ENCODE data around the gene AMTN.

The AMTN gene

DNA sequence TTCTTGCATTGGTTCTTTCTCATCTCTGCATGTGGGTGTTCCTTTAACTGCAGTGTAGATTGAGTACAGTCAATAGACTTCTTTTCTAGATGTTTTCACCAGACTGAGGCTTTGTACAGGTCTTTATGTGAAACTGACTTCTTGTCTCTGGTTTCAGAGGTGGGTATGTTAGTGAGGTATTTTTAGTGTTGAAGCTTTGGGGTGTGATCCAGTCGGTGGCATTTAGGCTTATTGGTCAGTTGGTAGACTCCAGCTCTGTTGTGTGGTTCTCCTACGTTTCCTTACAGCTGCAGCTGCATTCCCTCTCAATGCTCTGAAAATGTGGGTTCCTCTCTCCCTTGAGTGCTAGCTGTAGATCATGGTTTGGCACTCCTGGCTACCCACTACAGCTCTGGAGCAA lies 52.4 kb downstream of the AMTN start:
- no peak for DNase-seq
- Histone ChIP-seq H3K27me3 (ENCODE audit: control insufficient read depth in 1 of 2, insufficient read depth in 1 of 2, low read length in 2 of 2) (no peaks in the 10 kb centered on the region), H3K4ac (ENCODE audit: low read depth in 1 of 2, low read length in 2 of 2) (no peak overlapping the region), H2BK5ac (ENCODE audit: low read depth, low read length, poor library complexity, severe bottlenecking) (no peak overlapping the region), H3K9ac (ENCODE audit: low read length) (no peak overlapping the region), H3K27ac (ENCODE audit: low read length, poor library complexity, severe bottlenecking) (no peak overlapping the region), H3K36me3 (ENCODE audit: control insufficient read depth in 1 of 2, insufficient read depth in 2 of 2, low read depth in 1 of 2, low read length in 2 of 2) (no peaks in the 10 kb centered on the region), H4K8ac (ENCODE audit: low read length) (no peak overlapping the region), H2AFZ (ENCODE audit: low read depth, low read length) (no peak overlapping the region), H2BK12ac (ENCODE audit: low read length in 2 of 2) (no peak overlapping the region), H3K18ac (ENCODE audit: low read depth in 1 of 2, low read length in 2 of 2) (no peak overlapping the region), H4K91ac (ENCODE audit: low read length) (no peak overlapping the region), H3K4me3 (ENCODE audit: insufficient read depth in 1 of 2, low read depth in 1 of 2, low read length in 2 of 2) (no peak overlapping the region), H3K4me1 (ENCODE audit: control insufficient read depth, insufficient read depth, low read depth, low read length) (no peaks in the 10 kb centered on the region), H3K23ac (ENCODE audit: low read length in 2 of 2) (no peak overlapping the region), H3K14ac (ENCODE audit: low read length in 2 of 2) (no peak overlapping the region), H3K79me1 (replicated peaks; ENCODE audit: low read length, poor library complexity, severe bottlenecking) (no peaks in the 10 kb centered on the region), H3K4me2 (ENCODE audit: low read length, poor library complexity, severe bottlenecking) (no peak overlapping the region), H2BK15ac (ENCODE audit: low read depth, poor library complexity, severe bottlenecking) (no peak overlapping the region), H3K9me3 (ENCODE audit: control insufficient read depth, low read length) (peaks cover 23% of the 10 kb centered on the region), H2BK120ac (ENCODE audit: low read depth, low read length) (no peak overlapping the region), H2AK5ac (ENCODE audit: low read length, severe bottlenecking) (no peak overlapping the region)
- WGBS: 74% methylated on average over 2 of the region's 2 CpGs

DNA sequence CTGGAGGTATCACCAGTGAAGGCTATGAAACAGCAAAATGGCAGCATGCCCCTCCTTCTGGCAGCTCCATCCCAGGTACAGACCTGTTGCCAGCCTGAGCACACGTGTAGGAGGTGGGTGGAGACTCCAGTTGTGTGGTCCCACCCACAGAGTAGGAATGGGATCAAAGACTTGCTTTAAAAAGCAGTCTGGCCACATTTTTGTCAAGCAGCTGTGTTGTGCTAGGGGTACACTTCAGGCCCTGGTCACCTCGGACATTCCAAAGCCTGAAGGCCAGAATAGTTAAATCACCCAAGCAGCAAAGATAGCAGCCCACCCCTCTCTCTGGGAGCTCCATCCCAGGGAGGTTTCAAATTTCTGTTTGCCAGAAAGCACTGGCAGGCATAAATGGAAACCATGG lies 53.4 kb downstream of the AMTN start:
- no peak overlapping the region for H3K4me2 ChIP-seq (ENCODE audit: low read length, poor library complexity, severe bottlenecking)
- H2AFZ ChIP-seq (ENCODE audit: low read depth, low read length): no peak overlapping the region
- H2BK15ac ChIP-seq (ENCODE audit: low read depth, poor library complexity, severe bottlenecking): no peak overlapping the region
- H3K27me3 ChIP-seq (ENCODE audit: control insufficient read depth in 1 of 2, insufficient read depth in 1 of 2, low read length in 2 of 2): no peaks in the 10 kb centered on the region
- no peaks in the 10 kb centered on the region for H3K79me1 ChIP-seq (replicated peaks; ENCODE audit: low read length, poor library complexity, severe bottlenecking)
- peaks cover 23% of the 10 kb centered on the region for H3K9me3 ChIP-seq (ENCODE audit: control insufficient read depth, low read length)
- H3K4ac ChIP-seq (ENCODE audit: low read depth in 1 of 2, low read length in 2 of 2): no peak overlapping the region
- no peak overlapping the region for H2AK5ac ChIP-seq (ENCODE audit: low read length, severe bottlenecking)
- no peak overlapping the region for H3K18ac ChIP-seq (ENCODE audit: low read depth in 1 of 2, low read length in 2 of 2)
- H2BK120ac ChIP-seq (ENCODE audit: low read depth, low read length): no peak overlapping the region
- no peak overlapping the region for H4K8ac ChIP-seq (ENCODE audit: low read length)
- no peak overlapping the region for H2BK5ac ChIP-seq (ENCODE audit: low read depth, low read length, poor library complexity, severe bottlenecking)
- no peak overlapping the region for H4K91ac ChIP-seq (ENCODE audit: low read length)
- H3K4me3 ChIP-seq (ENCODE audit: insufficient read depth in 1 of 2, low read depth in 1 of 2, low read length in 2 of 2): no peak overlapping the region
- H2BK12ac ChIP-seq (ENCODE audit: low read length in 2 of 2): no peak overlapping the region
- no peaks in the 10 kb centered on the region for H3K36me3 ChIP-seq (ENCODE audit: control insufficient read depth in 1 of 2, insufficient read depth in 2 of 2, low read depth in 1 of 2, low read length in 2 of 2)
- H3K23ac ChIP-seq (ENCODE audit: low read length in 2 of 2): no peak overlapping the region
- WGBS: 66% methylated on average over 2 of the region's 2 CpGs
- H3K27ac ChIP-seq (ENCODE audit: low read length, poor library complexity, severe bottlenecking): no peak overlapping the region
- no peaks in the 10 kb centered on the region for H3K4me1 ChIP-seq (ENCODE audit: control insufficient read depth, insufficient read depth, low read depth, low read length)
- no peak for DNase-seq
- no peak overlapping the region for H3K14ac ChIP-seq (ENCODE audit: low read length in 2 of 2)
- H3K9ac ChIP-seq (ENCODE audit: low read length): no peak overlapping the region

DNA sequence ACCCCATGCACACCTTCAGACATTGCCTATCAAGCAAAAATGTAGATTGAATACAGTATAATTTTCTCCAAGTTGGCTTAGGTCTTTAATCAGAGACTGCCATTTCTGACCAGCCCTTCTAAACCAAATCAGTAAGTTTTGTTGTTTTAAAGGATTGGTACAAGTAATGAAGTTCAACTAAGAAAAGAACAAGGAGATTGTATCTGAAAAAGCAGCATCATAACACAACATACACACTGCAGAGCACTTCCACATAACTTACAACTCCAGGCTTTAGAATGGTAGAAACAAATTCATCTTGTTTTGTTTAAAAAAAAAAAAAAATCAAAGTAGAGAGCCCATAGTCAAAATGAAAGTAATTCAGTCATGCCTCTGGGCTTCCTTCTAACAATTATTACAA lies 57.6 kb downstream of the AMTN start:
- no peak overlapping the region for H4K8ac ChIP-seq (ENCODE audit: low read length)
- no peak overlapping the region for H3K18ac ChIP-seq (ENCODE audit: low read depth in 1 of 2, low read length in 2 of 2)
- peaks cover 7% of the 10 kb centered on the region for H3K9me3 ChIP-seq (ENCODE audit: control insufficient read depth, low read length)
- H2BK12ac ChIP-seq (ENCODE audit: low read length in 2 of 2): no peak overlapping the region
- no peak overlapping the region for H3K9ac ChIP-seq (ENCODE audit: low read length)
- no peak overlapping the region for H2BK120ac ChIP-seq (ENCODE audit: low read depth, low read length)
- no peaks in the 10 kb centered on the region for H3K36me3 ChIP-seq (ENCODE audit: control insufficient read depth in 1 of 2, insufficient read depth in 2 of 2, low read depth in 1 of 2, low read length in 2 of 2)
- H3K4me3 ChIP-seq (ENCODE audit: insufficient read depth in 1 of 2, low read depth in 1 of 2, low read length in 2 of 2): no peak overlapping the region
- H3K4ac ChIP-seq (ENCODE audit: low read depth in 1 of 2, low read length in 2 of 2): no peak overlapping the region
- no peak for DNase-seq
- no peaks in the 10 kb centered on the region for H3K79me1 ChIP-seq (replicated peaks; ENCODE audit: low read length, poor library complexity, severe bottlenecking)
- no peak overlapping the region for H3K23ac ChIP-seq (ENCODE audit: low read length in 2 of 2)
- no peak overlapping the region for H2BK15ac ChIP-seq (ENCODE audit: low read depth, poor library complexity, severe bottlenecking)
- no peak overlapping the region for H3K27ac ChIP-seq (ENCODE audit: low read length, poor library complexity, severe bottlenecking)
- no peak overlapping the region for H3K14ac ChIP-seq (ENCODE audit: low read length in 2 of 2)
- H4K91ac ChIP-seq (ENCODE audit: low read length): no peak overlapping the region
- no peak overlapping the region for H2AK5ac ChIP-seq (ENCODE audit: low read length, severe bottlenecking)
- H3K27me3 ChIP-seq (ENCODE audit: control insufficient read depth in 1 of 2, insufficient read depth in 1 of 2, low read length in 2 of 2): no peaks in the 10 kb centered on the region
- no peak overlapping the region for H3K4me2 ChIP-seq (ENCODE audit: low read length, poor library complexity, severe bottlenecking)
- no peak overlapping the region for H2BK5ac ChIP-seq (ENCODE audit: low read depth, low read length, poor library complexity, severe bottlenecking)
- H3K4me1 ChIP-seq (ENCODE audit: control insufficient read depth, insufficient read depth, low read depth, low read length): no peaks in the 10 kb centered on the region
- no peak overlapping the region for H2AFZ ChIP-seq (ENCODE audit: low read depth, low read length)

DNA sequence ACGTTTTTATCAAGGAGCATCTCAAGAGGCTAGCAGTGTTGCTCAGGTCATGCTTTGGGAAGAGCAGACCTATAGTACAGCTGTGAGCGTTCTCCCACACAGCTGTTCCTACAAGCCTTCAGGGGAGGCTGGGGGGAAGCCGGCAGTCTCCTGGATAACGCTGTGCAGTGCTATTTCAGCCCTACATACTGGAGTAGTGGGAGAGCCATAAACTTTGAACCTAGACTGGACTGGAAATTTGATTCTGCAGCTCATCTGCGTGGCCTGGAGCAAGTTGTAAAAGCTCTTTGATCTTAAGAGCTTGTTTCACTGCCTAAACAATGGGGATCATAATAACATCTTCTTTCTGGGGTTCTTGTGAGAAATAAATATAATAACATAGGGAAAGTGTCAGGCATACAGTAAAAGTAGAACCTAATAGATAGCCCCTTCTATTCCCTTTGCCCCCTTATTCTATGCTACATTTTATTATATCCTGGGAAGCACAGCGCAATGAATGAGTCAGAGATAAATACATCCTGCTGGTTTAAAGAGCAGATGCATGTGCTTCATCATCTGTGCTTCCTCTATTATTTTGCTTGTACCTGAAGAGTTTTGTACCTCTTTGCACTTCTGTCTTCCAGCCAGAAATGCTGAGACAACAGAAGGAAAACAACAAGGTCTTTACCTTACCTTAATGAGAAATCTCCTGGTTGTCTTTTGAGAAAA lies 59.0 kb downstream of the AMTN start:
- Histone ChIP-seq H2AK5ac (ENCODE audit: low read length, severe bottlenecking) (no peak overlapping the region), H4K91ac (ENCODE audit: low read length) (no peak overlapping the region), H3K36me3 (ENCODE audit: control insufficient read depth in 1 of 2, insufficient read depth in 2 of 2, low read depth in 1 of 2, low read length in 2 of 2) (no peaks in the 10 kb centered on the region), H3K9me3 (ENCODE audit: control insufficient read depth, low read length) (peaks cover 7% of the 10 kb centered on the region), H3K18ac (ENCODE audit: low read depth in 1 of 2, low read length in 2 of 2) (no peak overlapping the region), H2BK5ac (ENCODE audit: low read depth, low read length, poor library complexity, severe bottlenecking) (no peak overlapping the region), H3K14ac (ENCODE audit: low read length in 2 of 2) (no peak overlapping the region), H2AFZ (ENCODE audit: low read depth, low read length) (no peak overlapping the region), H3K27ac (ENCODE audit: low read length, poor library complexity, severe bottlenecking) (no peak overlapping the region), H2BK120ac (ENCODE audit: low read depth, low read length) (no peak overlapping the region), H3K27me3 (ENCODE audit: control insufficient read depth in 1 of 2, insufficient read depth in 1 of 2, low read length in 2 of 2) (no peaks in the 10 kb centered on the region), H3K9ac (ENCODE audit: low read length) (no peak overlapping the region), H2BK15ac (ENCODE audit: low read depth, poor library complexity, severe bottlenecking) (no peak overlapping the region), H3K4me2 (ENCODE audit: low read length, poor library complexity, severe bottlenecking) (no peak overlapping the region), H3K23ac (ENCODE audit: low read length in 2 of 2) (no peak overlapping the region), H4K8ac (ENCODE audit: low read length) (no peak overlapping the region), H3K4ac (ENCODE audit: low read depth in 1 of 2, low read length in 2 of 2) (no peak overlapping the region), H3K4me3 (ENCODE audit: insufficient read depth in 1 of 2, low read depth in 1 of 2, low read length in 2 of 2) (no peak overlapping the region), H3K79me1 (replicated peaks; ENCODE audit: low read length, poor library complexity, severe bottlenecking) (no peaks in the 10 kb centered on the region), H2BK12ac (ENCODE audit: low read length in 2 of 2) (no peak overlapping the region), H3K4me1 (ENCODE audit: control insufficient read depth, insufficient read depth, low read depth, low read length) (no peaks in the 10 kb centered on the region)
- DNase-seq: no peak
- WGBS: 31% methylated on average over 6 of the region's 6 CpGs
